ENCODE results near the gene ACER1.
A peak's percentile ranks its signal among the peaks of the same experiment; 100 is the strongest.

ACER1 gene

DNA sequence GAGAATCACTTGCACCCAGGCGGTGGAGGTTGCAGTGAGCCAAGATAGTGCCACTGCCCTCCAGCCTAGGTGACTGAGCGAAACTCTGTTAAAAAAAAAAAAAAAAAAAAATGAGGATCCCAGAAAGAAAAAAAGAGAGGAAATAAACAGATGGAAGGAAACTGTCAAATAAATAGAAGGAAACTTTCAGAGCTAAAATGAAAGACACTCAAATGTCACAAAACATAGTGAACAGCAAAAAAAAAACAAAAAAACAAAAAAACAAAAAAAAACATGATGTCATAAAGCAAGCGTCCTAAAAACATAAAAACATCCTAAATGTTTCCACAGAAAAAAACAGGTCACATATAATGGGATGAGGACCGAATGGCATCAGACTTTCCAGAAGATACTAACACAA, 68.6 kb downstream of the ACER1 start:
- no peak for DNase-seq

DNA sequence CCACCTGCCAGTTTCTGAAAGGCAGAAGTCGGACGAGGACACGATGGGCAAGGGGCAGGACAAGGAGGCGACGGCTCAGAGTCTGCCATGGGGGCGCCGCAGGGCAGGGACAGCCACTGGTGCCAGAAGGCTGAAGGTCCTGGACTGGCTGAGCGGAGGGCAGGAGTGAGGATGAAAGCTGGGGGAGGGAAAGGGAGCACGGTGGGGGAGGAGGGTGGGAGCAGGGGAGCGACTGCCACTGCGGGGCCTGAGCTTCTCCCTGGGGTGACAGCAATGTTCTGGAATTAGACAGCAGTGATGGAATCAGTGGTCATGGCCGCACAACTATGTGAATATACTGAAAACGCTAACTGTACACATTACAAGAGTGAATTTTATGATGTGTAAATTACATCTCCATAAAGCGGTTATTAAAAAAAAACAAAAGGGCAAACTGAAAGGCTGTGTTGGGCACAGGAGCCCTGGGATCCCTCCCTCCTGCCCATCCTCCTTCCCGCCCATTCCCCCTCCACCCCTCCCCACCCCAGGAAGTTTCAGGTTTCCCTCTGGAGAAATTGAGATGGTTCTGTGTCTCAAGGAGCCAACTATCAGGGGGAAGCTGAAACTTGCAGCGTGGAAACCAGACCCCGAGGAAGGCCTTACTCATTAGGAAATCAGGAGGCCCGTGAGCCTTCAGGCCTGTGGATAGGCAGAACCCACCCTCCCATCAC, 69.5 kb downstream of the ACER1 start:
- DNase-seq, result no peak

DNA sequence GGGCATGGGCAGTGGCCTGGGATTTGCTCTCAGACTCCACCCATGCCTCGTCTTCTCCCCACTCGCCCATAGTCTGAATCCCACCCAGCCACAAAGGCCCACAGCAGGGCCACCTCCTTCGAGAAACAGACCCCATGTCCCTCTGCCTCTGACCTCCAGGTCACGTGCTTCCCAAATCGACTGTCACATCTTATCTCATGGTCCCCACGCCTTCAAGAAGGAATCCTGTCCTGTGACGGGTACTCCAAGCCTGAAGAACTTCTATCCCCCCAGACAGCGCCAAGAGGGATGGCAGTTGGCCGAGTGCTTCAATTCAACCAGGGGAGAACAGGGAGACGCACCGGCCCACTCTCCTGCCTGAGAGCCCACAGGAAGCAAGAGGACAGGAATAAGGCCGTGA, 70.1 kb downstream of the ACER1 start:
- DNase-seq, result no peak

DNA sequence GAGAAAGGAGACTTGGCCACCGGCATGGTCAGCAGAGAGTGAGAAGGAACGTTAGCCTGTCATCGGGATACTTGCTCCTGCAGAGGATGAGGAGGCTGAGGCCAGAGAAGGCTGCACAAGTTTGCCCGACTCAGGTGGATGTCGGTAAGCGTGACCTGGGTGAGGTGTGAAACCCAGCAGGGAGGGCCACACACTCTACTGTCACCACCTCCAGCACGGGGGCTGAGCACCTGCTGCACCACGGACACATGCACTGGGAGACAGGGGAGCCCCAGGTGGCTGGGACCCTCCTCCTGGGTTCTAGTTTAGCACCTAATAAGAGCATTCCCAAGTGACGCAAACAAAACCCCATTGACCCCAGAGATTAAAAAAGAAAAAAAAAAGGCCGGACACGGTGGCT, 70.9 kb downstream of the ACER1 start:
- DNase-seq, result no peak

DNA sequence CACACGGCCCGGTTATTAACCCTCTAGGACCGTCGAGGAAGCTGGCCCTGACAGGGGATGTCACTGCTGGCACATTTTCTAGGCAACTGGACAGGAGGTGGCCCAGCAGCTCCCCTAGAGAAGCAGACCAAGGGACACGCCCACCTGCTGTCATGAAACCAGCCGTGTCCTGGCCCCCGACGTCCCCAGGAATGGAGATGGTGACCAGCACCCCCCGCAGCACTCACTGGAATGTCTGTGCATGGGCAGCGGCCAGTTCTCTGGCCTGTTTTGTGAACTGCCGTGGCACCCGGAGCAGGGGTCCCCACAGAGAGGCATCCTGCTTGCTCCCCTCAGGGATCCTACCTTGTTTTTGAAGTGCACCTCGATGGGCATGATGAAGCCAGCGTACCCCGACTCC, 71.5 kb downstream of the ACER1 start:
- DNase-seq, result no peak

DNA sequence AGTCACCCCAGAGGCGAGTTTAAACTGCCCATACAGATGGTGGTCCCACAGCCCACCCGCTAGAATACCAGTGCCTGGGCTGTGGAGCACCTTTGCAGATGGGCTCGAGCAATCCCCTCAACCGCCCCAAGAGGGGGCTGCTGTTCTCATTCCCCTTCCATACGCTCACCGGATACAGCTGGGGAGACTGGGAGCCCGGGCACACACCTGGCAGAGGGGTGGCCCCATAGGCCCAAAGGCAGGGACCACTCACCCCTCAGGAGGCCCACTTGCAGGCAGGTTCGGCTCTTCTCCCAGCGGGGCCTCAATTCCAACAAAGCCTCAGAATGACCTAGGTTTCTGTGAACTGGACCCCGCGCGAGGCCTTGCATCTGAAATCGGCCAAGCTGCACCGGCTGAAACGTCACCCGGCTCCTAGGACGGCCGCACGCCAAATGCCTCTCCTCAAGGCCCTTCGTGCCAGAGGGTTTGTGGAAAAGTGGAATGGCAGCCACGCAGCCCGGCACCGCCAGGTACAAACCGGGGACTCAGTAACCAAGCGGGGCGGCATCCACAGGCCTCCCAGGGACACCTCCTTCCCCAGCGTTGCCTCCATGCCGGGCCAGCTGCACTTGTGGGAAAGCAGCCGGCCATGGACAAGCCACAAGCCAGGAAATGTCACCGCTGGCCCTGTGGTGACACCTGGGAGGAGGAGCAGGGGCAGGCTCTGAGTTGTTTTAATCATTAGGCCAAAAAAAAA, 72.3 kb downstream of the ACER1 start:
- DNase-seq, result peak; percentile 5

DNA sequence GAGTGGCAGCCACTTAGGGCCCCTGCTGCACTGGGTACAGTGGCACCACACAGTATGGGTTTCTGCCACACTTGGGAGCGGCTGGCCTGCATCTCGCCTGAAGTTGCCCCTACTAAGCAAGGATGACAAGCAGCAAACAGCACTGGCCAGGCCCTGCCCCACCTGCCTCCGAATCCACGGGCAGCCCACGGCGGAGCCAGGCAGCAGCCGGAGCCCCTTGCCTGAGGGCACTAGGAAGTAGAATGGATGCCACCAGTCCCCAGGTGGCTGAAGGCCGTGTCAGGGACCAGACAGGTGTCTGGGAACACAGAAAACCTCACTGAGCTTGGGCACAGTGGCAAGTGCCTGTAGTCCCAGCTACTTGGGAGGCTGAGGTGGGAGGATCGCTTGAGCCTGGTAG, 73.0 kb downstream of the ACER1 start:
- no peak for DNase-seq

DNA sequence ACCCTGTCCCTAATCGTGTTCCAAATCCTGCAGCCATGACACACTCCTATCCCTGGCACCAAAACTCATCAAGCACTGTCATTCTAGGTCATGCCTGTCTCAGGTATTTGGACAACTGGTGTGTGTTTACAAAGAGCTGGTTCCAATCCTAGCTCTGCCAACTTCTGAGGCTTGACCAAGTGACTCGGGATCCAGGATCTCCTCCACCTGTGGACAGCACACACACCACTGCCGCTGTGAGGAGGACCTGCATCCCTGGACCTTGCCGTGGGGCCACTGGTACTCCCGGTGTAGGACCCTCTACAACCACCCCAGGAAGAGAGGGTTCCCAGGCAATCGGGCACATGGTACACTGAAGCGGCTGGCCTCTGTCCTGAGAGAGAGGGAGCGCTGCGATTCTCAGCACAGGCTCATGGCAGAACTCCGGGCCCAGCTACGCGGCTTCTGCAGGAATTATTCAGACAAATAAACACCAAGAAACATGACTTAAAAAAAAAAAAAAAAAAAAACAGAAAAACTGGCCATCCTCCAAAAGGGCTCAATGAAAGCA, 74.0 kb downstream of the ACER1 start:
- DNase-seq, result no peak

DNA sequence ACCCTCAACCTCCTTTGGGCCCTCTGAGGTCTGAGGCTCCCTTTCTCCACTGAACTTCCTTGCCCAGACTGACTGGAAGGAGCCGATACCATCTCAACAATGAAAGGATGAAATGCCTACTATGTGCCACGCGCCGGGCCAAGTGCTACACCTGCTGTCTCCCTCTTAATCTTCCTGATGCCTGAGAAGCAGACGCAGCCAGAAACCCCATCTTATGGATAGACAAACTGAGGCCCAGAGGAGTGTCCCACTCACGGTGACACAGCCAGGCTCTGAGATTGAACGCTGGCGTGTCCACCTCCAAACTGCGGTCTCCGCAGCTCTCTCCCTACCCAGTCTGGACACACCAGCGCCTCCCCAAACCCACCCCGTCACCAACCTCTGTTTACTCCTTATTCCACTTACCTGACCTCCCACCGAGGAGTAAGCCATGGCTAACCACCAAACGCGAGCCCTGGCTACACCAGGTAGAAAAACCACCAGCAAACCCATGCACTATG, 74.5 kb downstream of the ACER1 start:
- DNase-seq, result no peak
